Nephron (organoid): ENCODE measurements around the gene TMPRSS13.

Experiments used
- H3K27ac Mint-ChIP-seq, 3 experiments: 2 replicates each; pipeline ENCODE4 v1.8.0; 2020; ENCODE audit warnings: mixed read lengths in 3 of 3, mild to moderate bottlenecking in 2 of 3, moderate library complexity in 1 of 3
- H3K27me3 Mint-ChIP-seq: 2 replicates; pipeline ENCODE4 v1.8.0; 2021; ENCODE audit warnings: low read depth, mild to moderate bottlenecking, moderate library complexity, mixed read lengths
- H3K36me3 Mint-ChIP-seq: 2 replicates; pipeline ENCODE4 v1.8.0; 2020; ENCODE audit warnings: low read depth, mixed read lengths
- H3K4me1 Mint-ChIP-seq: 2 replicates; pipeline ENCODE4 v1.8.0; 2020; ENCODE audit warnings: mixed read lengths
- H3K4me3 Mint-ChIP-seq, 3 experiments: 2 replicates each; pipeline ENCODE4 v1.8.0; 2020; ENCODE audit warnings: mild to moderate bottlenecking in 3 of 3, mixed read lengths in 3 of 3, moderate library complexity in 2 of 3
- H3K9me3 Mint-ChIP-seq: 2 replicates; pipeline ENCODE4 v1.8.0; 2020; ENCODE audit warnings: mixed read lengths
- CTCF ChIP-seq, 3 experiments: fragments of 200-600 bp; sonication (generic); IDR thresholded peaks; one replicate each; pipeline ENCODE4 v1.5.0; 2021; ENCODE audit warnings: antibody characterized with exemption in 3 of 3; ENCODE audit not compliant: unreplicated experiment in 3 of 3

Gene TMPRSS13

GRCh38 chr11:117941163-117941707 is 12.0 kb upstream of the TMPRSS13 start:
- no peaks in the 10 kb centered on the region for H3K36me3 Mint-ChIP-seq
- peaks cover 7% of the 10 kb centered on the region for H3K27me3 Mint-ChIP-seq
- H3K9me3 Mint-ChIP-seq, result peaks cover 12% of the 10 kb centered on the region
- TF ChIP-seq CTCF (IDR thresholded peaks at IDR 0.05; ENCODE audit: unreplicated experiment in 3 of 3), result no peak
- H3K4me3 Mint-ChIP-seq, result no peak overlapping the region
- no peak overlapping the region for H3K27ac Mint-ChIP-seq
- H3K4me1 Mint-ChIP-seq, result peaks cover 15% of the 10 kb centered on the region

GRCh38 chr11:117940736-117941135 is 11.5 kb upstream of the TMPRSS13 start:
- no peak overlapping the region for H3K4me3 Mint-ChIP-seq
- no peak overlapping the region for H3K27ac Mint-ChIP-seq

GRCh38 chr11:117936973-117937372 is 7.8 kb upstream of the TMPRSS13 start:
- H3K9me3 Mint-ChIP-seq, result peaks cover 3% of the 10 kb centered on the region
- H3K27ac Mint-ChIP-seq, result no peak overlapping the region
- no peak overlapping the region for H3K4me3 Mint-ChIP-seq
- TF ChIP-seq CTCF (IDR thresholded peaks at IDR 0.05; ENCODE audit: unreplicated experiment in 3 of 3), result no peak
- no peaks in the 10 kb centered on the region for H3K36me3 Mint-ChIP-seq
- peaks cover 11% of the 10 kb centered on the region for H3K27me3 Mint-ChIP-seq
- H3K4me1 Mint-ChIP-seq, result peaks cover 42% of the 10 kb centered on the region

More at GRCh38 chr11:117940736-117941135, 11.5 kb upstream of the TMPRSS13 start:
- peaks cover 17% of the 10 kb centered on the region for H3K4me1 Mint-ChIP-seq
- peaks cover 12% of the 10 kb centered on the region for H3K9me3 Mint-ChIP-seq
- H3K36me3 Mint-ChIP-seq, result no peaks in the 10 kb centered on the region
- TF ChIP-seq CTCF (IDR thresholded peaks at IDR 0.05; ENCODE audit: unreplicated experiment in 3 of 3), result no peak
- peaks cover 7% of the 10 kb centered on the region for H3K27me3 Mint-ChIP-seq

GRCh38 chr11:117934526-117935307 is 5.5 kb upstream of the TMPRSS13 start:
- Mint-ChIP-seq H3K4me3 (no peak overlapping the region), H3K4me1 (peaks cover 51% of the 10 kb centered on the region), H3K27me3 (peaks cover 18% of the 10 kb centered on the region), H3K27ac (peak overlapping the region; percentile 5 to 75 (median 35)), H3K9me3 (peaks cover 3% of the 10 kb centered on the region), H3K36me3 (no peaks in the 10 kb centered on the region)
- TF ChIP-seq CTCF (IDR thresholded peaks at IDR 0.05; ENCODE audit: unreplicated experiment in 3 of 3), result no peak

GRCh38 chr11:117933930-117934329 is 4.7 kb upstream of the TMPRSS13 start:
- peaks cover 22% of the 10 kb centered on the region for H3K27me3 Mint-ChIP-seq
- peaks cover 3% of the 10 kb centered on the region for H3K9me3 Mint-ChIP-seq
- TF ChIP-seq CTCF (IDR thresholded peaks at IDR 0.05; ENCODE audit: unreplicated experiment in 3 of 3), result no peak
- no peaks in the 10 kb centered on the region for H3K36me3 Mint-ChIP-seq
- peak overlapping the region in 1 of 3 experiments; percentile 39 for H3K27ac Mint-ChIP-seq
- no peak overlapping the region for H3K4me3 Mint-ChIP-seq
- peaks cover 51% of the 10 kb centered on the region for H3K4me1 Mint-ChIP-seq
